ENCODE data around the gene HS6ST2.

GRCh38 chrX:132769609-132770008, 188.8 kb downstream of the HS6ST2 start:
- TF ChIP-seq HDGF (IDR thresholded peaks at IDR 0.05), result no peak
- TF ChIP-seq MXI1 (IDR thresholded peaks at IDR 0.05; ENCODE audit: low read depth, low read length), result no peak
- TF ChIP-seq RAD21 (IDR thresholded peaks at IDR 0.05; ENCODE audit: insufficient read depth, low read depth, low read length), result no peak
- no peak for TF ChIP-seq TAF1 (IDR thresholded peaks at IDR 0.05; ENCODE audit: borderline replicate concordance, low read depth, low read length)
- TF ChIP-seq CEBPB (IDR thresholded peaks at IDR 0.05; ENCODE audit: borderline replicate concordance in 1 of 2, low read depth in 2 of 2, low read length in 2 of 2), result no peak
- TF ChIP-seq POLR2AphosphoS5 (IDR thresholded peaks at IDR 0.05; ENCODE audit: low read length), result no peak
- TF ChIP-seq ATF7 (IDR thresholded peaks at IDR 0.05; ENCODE audit: low read depth), result no peak

Data from GM12878 (cell line).